RKO (cell line): ENCODE results near the gene PLEKHA7.

ENCODE experiments used
- DNase-seq: peaks from one replicate; pipeline ENCODE4 v3.0.0-alpha.2; 2016; ENCODE audit warnings: low spot score

PLEKHA7 gene

GRCh38 chr11:16841481-16841880 is 172.7 kb downstream of the PLEKHA7 start:
- no peak for DNase-seq

DNA sequence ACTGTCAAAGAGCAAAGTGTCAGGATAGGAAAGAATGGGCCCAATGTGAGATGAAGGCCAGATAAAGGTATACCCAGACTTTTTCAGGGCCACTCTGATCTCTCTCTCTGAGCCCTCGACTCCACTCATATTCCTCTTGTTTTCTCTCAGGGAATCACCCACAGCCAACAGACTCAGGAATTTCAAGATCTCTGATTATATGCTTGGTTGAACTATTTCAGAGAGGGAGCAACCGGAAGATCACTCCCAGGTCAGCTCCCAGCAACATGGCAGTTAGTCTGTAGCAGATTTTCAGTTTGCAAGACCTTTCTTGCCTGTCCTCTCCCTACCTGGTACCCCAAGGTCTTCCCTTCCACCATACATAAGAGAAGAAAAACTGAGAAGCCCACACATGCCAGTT is 173.3 kb downstream of the PLEKHA7 start:
- no peak for DNase-seq

- no peak for DNase-seq
Measured at GRCh38 chr11:16839821-16840220, 174.4 kb downstream of the PLEKHA7 start.

DNA sequence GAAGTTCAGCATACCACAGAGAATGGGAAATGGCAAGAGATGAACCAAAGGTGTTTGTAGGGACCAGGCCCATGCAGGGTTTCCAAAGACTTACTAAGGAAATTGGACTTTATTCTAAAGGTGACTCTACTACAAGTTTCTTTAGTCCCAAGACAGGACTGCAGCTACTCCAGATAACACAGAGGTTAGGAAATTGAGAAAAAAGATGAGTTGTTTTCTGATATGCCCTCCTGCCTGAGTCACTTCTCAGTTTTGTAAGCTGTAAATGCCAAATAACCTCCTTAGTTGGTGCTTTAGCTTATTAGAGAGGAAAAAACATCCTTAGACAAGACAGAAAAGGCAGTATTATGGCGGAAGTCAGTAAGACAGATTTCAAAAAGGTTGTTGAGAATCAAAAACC is 179.8 kb downstream of the PLEKHA7 start:
- DNase-seq, result no peak

DNA sequence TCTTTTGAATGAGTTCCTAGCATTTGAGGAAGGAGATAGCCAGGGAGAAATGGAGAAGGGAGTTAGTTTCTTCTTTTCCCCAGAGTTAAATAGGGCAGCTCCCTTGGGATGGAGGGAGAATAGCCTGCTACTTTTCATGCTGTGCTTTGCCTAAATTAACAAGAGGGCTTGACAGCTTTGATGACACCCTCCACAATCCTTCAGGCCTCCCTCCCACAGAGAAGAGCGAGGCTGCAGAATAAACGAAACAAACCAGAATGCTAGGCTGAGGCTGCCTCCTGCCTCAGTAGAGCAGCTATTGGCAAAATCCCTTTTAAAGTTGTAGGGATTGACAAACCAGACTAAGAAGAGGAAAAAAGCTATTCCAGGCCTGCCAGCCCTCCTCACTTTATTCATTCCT is 181.2 kb downstream of the PLEKHA7 start:
- no peak for DNase-seq

DNA sequence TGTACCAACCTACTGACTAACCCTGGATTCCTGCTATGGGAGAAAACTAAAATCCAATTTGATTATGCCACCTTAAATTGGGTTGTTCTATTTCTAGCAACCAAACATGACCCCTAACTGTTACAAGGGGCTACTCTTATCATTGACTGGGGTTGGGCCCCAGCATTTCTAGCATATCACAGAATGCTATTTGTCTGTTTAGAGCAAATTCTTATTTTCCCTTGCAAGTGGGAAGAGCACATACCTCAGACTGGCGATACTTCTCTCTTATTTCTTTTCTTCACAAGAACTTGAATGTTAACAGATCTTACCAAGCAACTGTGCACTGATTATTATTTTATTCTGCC is 182.0 kb downstream of the PLEKHA7 start:
- DNase-seq, result no peak

- no peak for DNase-seq
Measured at GRCh38 chr11:16831316-16832192, 182.7 kb downstream of the PLEKHA7 start.

DNA sequence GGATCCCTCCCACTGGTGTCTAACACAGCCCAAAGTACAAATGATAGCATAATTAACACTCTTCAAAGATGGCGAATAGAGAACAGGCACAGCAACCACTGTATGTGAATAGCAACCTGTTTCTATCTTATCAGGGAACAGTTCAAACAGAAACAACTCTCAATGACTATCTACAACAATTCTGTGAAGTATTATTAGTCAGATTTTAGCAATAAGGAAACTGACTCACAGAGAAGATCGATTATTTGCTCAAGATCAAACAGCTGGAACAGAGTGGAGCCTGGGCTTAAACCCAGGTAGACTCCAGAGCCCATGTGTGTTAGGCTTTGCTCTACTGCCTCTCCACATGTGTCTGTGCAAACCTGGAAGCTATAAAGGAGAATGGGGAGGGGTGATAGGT is 187.1 kb downstream of the PLEKHA7 start:
- no peak for DNase-seq

DNA sequence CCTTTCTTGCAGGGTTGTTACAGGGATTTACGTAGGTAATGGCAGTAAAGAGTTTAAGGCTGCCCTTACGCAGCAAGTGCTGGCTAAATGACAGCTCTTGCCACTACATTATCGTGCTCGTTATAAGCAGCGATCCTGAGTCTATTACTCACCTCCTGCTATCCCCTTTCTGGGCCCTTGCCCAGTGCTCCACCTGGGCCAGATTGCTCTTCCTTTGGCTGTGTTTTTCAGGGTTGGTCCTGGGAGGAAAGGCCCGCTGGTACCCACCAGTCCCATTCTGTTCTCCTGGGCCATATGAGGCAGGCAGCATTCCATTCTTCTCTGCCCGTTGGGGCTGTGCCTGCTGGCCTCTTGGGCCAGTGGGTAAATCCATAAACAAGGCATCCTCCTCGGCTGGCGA is 188.2 kb downstream of the PLEKHA7 start:
- DNase-seq, result no peak

DNA sequence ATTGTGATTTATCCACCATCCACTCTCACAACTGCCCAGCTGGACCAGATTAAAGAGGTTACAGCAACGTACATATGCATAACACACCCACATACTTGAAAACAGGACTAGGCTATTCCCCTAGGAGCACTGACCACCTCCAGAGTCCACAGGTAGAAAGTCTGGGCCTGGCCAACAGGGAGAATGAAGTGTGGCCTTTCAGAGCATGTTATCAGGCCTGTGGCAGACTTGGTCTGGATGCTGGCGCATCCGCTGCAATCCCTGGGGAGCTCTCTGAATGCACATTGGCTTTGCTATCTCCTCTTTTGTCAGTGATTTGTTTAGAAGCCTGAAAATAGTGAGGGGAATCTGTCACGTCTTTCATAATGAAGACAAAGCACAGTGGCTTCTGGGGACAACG is 189.1 kb downstream of the PLEKHA7 start:
- DNase-seq, result no peak

DNA sequence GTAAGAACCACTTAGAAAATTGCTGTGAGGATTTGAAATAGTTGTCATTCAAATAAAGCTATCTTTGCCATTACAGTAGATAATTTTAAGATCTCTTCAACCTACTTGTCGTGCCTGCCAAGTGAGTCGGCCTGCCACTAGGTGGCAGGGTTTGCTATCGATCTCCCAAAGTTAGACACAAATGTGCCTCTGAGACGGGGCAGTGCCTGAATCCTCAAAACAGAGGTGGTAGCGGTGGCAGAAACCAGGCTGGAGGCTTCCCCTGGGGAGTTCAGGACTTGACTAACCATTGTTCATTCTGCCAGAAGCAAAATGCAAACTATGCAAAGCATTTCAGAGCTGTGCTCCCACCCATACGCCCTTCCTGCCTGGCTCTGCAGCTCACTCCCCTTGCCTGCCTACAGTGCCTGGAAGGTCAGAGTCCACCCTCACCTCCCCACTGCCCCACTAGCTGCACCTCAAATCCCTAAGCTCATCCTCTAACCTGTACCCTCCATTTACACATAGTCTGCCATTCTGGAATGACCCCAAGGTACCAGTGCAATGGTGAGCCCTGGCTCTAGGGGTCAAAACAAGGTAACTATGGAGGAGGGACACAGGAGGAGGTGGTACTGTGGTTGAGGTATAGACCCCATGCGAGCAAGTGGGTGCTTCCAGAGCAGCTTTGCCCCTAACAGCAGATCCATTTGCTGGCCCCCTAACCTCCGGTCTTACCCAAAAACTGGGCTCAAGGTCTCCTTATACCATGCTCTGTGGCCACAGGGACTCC is 193.7 kb downstream of the PLEKHA7 start:
- DNase-seq, result peak; percentile 74

- no peak for DNase-seq
Measured at GRCh38 chr11:16818284-16818683, 195.9 kb downstream of the PLEKHA7 start.

GRCh38 chr11:16817351-16817750 is 196.9 kb downstream of the PLEKHA7 start:
- no peak for DNase-seq

DNA sequence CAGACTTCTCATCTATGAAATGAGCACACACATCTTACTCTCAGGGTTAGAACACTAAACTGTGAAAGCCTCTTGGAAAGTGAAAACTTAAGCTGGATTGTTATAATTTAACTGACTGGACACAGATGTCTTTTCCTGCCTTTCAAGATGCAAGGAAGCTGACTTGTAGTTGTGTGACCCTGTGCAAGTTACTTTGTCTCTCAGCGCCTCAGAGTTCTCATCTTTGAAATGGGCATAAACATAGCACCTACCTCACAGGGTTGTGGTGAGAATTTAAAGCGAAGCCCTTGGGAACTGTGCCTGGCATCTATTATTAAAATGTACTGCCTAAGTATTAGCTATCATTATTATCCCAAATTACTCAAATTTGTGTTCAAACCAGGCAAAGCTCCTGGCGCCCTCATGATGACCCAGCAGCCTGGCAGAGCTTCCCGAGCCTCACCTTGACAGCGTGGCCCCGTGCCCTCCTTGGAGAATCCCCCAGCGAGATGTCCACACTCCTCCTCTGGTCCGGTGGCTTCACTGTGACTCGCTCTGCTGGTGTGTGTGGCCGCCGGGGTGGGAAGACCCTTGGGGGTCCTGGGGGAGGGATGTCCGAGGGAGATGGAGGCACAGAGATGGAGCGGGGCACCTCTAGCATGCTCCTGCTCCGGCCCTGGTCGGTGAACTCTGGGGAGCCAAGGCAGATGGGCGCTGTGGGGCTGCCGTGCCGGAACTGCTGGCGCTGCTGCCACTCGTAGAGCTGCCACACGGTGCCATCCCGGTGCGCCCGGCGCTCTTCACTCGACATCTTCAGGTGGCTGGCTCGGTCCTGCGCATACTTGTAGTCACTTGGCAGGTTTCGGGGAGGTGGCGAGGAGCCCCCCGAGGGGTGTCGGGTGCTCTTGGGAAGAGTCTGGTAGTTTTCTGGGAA is 197.6 kb downstream of the PLEKHA7 start:
- no peak for DNase-seq

GRCh38 chr11:16815047-16815767 is 199.0 kb downstream of the PLEKHA7 start:
- no peak for DNase-seq

- DNase-seq, result no peak
Measured at GRCh38 chr11:16814410-16815046, 199.7 kb downstream of the PLEKHA7 start.

- DNase-seq, result no peak
Measured at GRCh38 chr11:16813126-16813525, 201.1 kb downstream of the PLEKHA7 start.

GRCh38 chr11:16812274-16812673 is 201.9 kb downstream of the PLEKHA7 start:
- DNase-seq, result no peak

DNA sequence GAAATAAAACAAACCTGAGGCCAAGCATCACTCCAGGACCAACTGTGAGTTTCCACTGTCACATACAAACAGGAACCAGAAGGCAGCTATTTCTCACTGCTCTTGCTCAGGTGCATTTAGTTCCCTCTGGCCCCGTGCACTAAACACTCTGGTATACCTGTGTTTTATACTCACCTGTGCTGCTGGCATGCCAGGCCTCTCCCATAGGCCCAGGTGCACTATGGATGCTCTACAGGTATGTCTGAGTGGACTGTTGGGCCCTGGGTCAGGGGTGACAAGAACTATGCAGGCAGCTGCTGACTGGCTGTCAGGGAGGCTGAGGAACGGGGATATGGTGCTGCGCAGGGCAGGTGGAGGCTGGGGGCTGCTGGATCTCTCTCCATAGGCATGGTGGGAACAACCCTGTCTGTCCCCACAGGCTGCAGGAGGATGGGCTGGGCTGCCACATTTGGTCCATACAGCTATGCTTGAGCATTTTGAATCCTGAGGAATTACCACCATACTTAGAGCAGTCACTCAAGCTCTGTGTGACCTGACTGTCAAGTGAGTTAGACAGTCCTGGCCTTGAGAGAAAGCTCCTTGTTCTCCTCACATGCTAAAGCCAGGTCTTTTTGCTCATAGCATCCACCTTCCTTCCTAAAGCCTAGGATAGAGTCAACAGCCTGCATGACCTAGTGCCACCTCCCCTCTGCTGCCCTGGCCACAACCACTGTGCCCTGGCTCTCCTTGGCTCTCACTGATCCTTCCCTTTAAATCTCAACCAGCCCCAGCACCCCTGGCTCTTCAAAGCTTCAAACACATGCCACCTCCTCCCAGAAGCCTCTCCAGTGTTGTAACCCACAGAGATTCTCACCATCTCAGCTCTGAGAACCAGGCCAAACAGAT is 202.8 kb downstream of the PLEKHA7 start:
- no peak for DNase-seq
